Stimulated activated CD8-positive, alpha-beta memory T cell treated with anti-CD3 and anti-CD28 coated beads, Interleukin-2, amount 100 ng/mL, for 48 hours (primary cell): ENCODE results near the gene ZNF76.
"Not testable (repeated sequence)": the region's sequence is repeated elsewhere in the genome, so short reads cannot be mapped to it uniquely, and the experiment has no call there.

Experiments used
- DNase-seq, 2 donors: peaks; one replicate each; pipeline ENCODE4 v3.0.0-alpha.2; 2020; ENCODE audit warnings: low read depth in 2 of 2

Gene ZNF76

DNA sequence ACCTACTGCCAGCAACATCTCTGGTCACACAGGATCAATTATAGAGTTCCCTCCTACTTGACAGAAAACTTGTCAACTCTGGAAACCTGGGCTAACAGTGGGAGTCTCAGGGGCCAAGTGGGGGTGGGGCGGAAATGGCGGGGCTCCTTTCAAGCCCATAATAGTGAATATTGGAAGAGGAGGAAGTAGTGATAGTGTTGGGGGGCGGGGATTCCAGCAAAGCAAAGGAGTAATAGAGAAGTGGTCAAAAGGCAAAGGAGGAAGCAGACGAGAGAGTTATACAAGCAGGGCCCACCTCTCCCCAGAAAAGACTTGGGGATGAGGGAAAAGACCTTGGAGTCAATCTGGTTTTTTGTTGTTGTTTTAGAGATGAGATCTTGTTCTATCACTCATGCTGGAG, 40.1 kb downstream of the ZNF76 start:
- no peak for DNase-seq

GRCh38 chr6:35300848-35301247, 41.3 kb downstream of the ZNF76 start:
- DNase-seq = no peak

- DNase-seq = peak; percentile 69 to 74
Measured at GRCh38 chr6:35302604-35303241, 43.2 kb downstream of the ZNF76 start.

DNA sequence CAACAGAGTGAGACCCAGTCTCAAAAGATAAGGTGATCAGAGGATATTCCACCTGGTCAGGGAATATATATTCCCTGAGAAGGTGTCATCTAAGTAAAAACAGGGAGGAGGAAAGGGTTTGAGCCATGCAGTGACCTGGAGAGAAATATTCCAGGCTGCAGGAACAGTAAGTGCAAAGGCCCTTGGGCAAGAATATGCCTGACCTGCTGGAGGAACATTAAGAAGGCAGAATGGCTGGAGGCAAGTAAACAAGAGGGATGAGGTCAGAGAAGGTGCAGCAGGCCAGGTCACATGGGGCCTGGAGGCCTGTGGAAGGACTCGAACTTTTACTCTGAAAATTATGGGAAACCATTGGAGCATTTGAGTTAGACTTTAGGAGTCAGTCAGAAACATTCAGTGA, 44.8 kb downstream of the ZNF76 start:
- DNase-seq = no peak

DNA sequence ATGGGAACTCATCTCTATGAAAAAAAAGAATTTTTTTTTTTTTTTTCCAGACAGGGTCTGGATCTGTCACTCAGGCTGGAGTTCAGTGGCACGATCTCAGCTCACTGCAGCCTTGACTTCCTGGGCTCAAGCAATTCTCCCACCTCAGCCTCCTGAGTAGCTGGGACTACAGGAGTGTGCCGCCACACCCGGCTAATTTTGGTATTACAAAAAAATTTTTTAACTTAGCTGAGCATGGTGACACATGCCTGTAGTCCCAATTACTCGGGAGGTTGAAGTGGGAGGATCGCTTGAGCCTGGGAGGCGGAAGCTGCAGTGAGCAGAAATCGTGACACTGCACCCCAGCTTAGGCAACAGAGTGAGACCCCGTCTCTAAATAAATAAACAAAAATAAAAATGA, 45.6 kb downstream of the ZNF76 start:
- DNase-seq = no peak

- DNase-seq = not testable (repeated sequence)
Measured at GRCh38 chr6:35307138-35307537, 47.6 kb downstream of the ZNF76 start.

GRCh38 chr6:35308543-35308942, 49.0 kb downstream of the ZNF76 start:
- not testable (repeated sequence) for DNase-seq

- DNase-seq = no peak
Measured at GRCh38 chr6:35309611-35310264, 50.2 kb downstream of the ZNF76 start.

DNA sequence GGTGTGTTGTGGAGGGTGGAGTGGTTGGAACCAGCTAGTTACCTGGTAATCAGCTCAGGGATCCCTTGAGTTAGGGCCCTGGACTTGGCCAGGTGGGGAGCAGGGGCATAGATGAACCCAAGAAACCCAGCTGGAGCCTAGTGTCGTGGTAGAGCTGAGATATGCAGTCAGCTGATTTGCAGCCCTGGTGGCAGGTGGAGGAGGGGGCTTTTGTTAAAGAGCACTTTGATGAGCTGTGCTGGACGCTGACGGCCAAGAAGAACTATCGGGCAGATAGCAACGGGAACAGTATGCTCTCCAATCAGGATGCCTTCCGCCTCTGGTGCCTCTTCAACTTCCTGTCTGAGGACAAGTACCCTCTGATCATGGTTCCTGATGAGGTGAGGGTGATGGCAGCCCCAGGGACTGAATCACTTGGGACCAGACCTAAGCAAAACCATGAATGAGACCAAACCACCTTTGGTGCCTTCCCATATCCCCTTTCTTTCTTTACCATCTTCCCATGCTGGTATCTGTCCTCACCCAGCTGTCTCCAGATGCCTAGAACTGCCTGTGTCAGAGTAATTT, 50.8 kb downstream of the ZNF76 start:
- DNase-seq = no peak

- DNase-seq = no peak
Measured at GRCh38 chr6:35311390-35312075, 52.0 kb downstream of the ZNF76 start.

DNA sequence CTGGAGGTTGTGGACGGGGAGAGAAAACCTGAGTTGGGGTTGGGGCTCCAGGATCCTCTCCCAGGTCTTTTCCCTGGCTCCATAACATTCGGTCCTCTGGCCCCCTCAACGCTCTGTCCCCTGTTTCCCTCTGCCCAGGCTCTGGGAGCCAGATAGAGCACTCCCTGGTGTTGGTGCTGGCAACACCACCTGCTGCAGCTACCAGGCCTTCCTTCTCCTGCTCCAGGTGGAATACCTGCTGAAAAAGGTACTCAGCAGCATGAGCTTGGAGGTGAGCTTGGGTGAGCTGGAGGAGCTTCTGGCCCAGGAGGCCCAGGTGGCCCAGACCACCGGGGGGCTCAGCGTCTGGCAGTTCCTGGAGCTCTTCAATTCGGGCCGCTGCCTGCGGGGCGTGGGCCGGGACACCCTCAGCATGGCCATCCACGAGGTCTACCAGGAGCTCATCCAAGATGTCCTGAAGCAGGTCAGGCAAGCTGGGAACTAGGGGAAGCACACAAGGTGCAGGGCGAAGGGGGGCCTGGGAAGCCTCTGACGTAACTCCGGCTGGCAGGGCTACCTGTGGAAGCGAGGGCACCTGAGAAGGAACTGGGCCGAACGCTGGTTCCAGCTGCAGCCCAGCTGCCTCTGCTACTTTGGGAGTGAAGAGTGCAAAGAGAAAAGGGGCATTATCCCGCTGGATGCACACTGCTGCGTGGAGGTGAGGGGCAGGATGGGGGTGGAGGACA, 52.7 kb downstream of the ZNF76 start:
- DNase-seq = no peak

- DNase-seq = no peak
Measured at GRCh38 chr6:35312807-35313206, 53.3 kb downstream of the ZNF76 start.

- DNase-seq = no peak
Measured at GRCh38 chr6:35317483-35318195, 58.1 kb downstream of the ZNF76 start.

GRCh38 chr6:35318196-35319171, 58.9 kb downstream of the ZNF76 start:
- no peak for DNase-seq

GRCh38 chr6:35319346-35320030, 60.0 kb downstream of the ZNF76 start:
- DNase-seq = no peak

GRCh38 chr6:35320031-35320410, 60.5 kb downstream of the ZNF76 start:
- no peak for DNase-seq

DNA sequence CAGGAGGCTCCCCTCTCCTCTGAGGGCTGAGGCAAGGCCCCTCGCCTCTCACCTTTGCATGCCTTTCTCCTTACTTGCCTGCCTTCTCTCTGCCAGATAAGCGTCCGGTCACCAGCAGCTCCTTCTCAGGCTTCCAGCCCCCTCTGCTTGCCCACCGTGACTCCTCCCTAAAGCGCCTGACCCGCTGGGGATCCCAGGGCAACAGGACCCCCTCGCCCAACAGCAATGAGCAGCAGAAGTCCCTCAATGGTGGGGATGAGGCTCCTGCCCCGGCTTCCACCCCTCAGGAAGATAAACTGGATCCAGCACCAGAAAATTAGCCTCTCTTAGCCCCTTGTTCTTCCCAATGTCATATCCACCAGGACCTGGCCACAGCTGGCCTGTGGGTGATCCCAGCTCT, 61.6 kb downstream of the ZNF76 start:
- DNase-seq = no peak

DNA sequence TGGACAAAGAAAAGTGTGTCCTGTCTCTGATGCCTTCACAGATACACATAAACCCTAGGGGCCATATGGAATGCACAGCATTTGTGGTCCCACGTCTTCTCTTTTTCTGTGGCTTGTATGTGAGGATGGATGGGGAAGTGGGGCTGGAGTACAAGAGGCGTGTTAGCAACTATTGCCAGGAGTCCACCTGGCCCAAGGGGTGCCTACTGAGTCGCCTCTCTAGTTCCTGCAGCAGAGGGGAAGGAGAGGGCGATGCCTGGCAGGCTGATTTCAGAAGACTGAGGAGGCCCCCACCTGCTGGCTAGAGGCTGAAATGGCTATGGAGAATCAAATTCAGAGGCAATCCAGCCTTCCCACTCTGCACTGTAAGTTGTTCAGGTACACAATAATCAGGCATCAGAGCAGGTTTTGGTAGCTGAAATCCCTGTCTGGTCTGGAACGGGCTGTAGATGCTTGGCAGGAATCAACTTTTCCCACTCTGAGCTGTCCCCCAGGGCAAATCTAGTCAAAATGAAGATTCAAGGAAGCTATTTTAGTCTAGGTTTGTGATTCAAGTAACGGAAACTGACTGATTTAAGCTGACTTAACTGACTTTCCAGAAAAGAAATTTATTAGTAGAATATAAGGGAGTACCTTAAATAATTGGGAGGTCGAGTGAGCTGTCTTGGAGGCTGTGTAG, 68.0 kb downstream of the ZNF76 start:
- DNase-seq = peak; percentile 49 to 50

GRCh38 chr6:35328108-35328723, 68.7 kb downstream of the ZNF76 start:
- no peak for DNase-seq
